Measurements from ENCODE around the gene PODN. TPM values are rescaled to one million over a fixed set of nuclear protein-coding genes. Genes with fewer than 3 reads are reported as not detected.

PODN gene
- total RNA-seq, 3 donors from 2014 or later, result 55.1 to 246 (median 83.1) TPM

- Histone ChIP-seq H3K27ac (no peak overlapping the region), H3K27me3 (no peaks in the 10 kb centered on the region), H3K4me1 (no peaks in the 10 kb centered on the region), H3K9me3 (no peaks in the 10 kb centered on the region), H3K36me3 (no peaks in the 10 kb centered on the region), H3K4me3 (no peak overlapping the region)
- TF ChIP-seq, protein P1, sequence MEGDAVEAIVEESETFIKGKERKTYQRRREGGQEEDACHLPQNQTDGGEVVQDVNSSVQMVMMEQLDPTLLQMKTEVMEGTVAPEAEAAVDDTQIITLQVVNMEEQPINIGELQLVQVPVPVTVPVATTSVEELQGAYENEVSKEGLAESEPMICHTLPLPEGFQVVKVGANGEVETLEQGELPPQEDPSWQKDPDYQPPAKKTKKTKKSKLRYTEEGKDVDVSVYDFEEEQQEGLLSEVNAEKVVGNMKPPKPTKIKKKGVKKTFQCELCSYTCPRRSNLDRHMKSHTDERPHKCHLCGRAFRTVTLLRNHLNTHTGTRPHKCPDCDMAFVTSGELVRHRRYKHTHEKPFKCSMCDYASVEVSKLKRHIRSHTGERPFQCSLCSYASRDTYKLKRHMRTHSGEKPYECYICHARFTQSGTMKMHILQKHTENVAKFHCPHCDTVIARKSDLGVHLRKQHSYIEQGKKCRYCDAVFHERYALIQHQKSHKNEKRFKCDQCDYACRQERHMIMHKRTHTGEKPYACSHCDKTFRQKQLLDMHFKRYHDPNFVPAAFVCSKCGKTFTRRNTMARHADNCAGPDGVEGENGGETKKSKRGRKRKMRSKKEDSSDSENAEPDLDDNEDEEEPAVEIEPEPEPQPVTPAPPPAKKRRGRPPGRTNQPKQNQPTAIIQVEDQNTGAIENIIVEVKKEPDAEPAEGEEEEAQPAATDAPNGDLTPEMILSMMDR (IDR thresholded peaks at IDR 0.05), result no peak
- no peak for TF ChIP-seq POLR2A (IDR thresholded peaks at IDR 0.05)
- no peak for TF ChIP-seq POLR2AphosphoS5 (IDR thresholded peaks at IDR 0.05)
- DNase-seq (ENCODE audit: low spot score in 2 of 2), result peak in 1 of 2 donors; percentile 33
- intact Hi-C loops (cut with DNase I; ENCODE audit: low total_unique reads), result loop anchor here (10.0 kb wide), 1 partner anchor 358 kb away; no protein-coding TSS in a partner anchor
These were observed 14.9 kb downstream of the PODN start for GRCh38 chr1:53076721-53077598.

- no peaks in the 10 kb centered on the region for H3K9me3 ChIP-seq
- no peak overlapping the region for H3K4me3 ChIP-seq
- H3K4me1 ChIP-seq, result no peaks in the 10 kb centered on the region
- no peaks in the 10 kb centered on the region for H3K27me3 ChIP-seq
- no peak for DNase-seq (ENCODE audit: low spot score in 2 of 2)
- H3K27ac ChIP-seq, result no peak overlapping the region
- TF ChIP-seq, protein P1 (IDR thresholded peaks at IDR 0.05), result no peak
- TF ChIP-seq POLR2AphosphoS5 (IDR thresholded peaks at IDR 0.05) (no peak), POLR2A (IDR thresholded peaks at IDR 0.05) (no peak)
- H3K36me3 ChIP-seq, result no peaks in the 10 kb centered on the region
- intact Hi-C loops (cut with DNase I; ENCODE audit: low total_unique reads), result loop anchor here (10.0 kb wide), 1 partner anchor 357 kb away; no protein-coding TSS in a partner anchor
These were observed 15.6 kb downstream of the PODN start for GRCh38 chr1:53077599-53077965.

GRCh38 chr1:53078333-53079101 lies 16.5 kb downstream of the PODN start:
- no peak for DNase-seq (ENCODE audit: low spot score in 2 of 2)
- H3K27me3 ChIP-seq, result no peaks in the 10 kb centered on the region
- no peaks in the 10 kb centered on the region for H3K36me3 ChIP-seq
- H3K9me3 ChIP-seq, result no peaks in the 10 kb centered on the region
- H3K4me3 ChIP-seq, result no peak overlapping the region
- TF ChIP-seq POLR2A (IDR thresholded peaks at IDR 0.05) (no peak), POLR2AphosphoS5 (IDR thresholded peaks at IDR 0.05) (no peak)
- TF ChIP-seq, protein P1 (IDR thresholded peaks at IDR 0.05), result no peak
- intact Hi-C loops (cut with DNase I; ENCODE audit: low total_unique reads), result loop anchor here (10.0 kb wide), 1 partner anchor 356 kb away; no protein-coding TSS in a partner anchor
- H3K27ac ChIP-seq, result no peak overlapping the region
- no peaks in the 10 kb centered on the region for H3K4me1 ChIP-seq

- intact Hi-C loops (cut with DNase I; ENCODE audit: low total_unique reads), result loop anchor here (10.0 kb wide), 1 partner anchor 356 kb away; no protein-coding TSS in a partner anchor
- Histone ChIP-seq H3K9me3 (no peaks in the 10 kb centered on the region), H3K27me3 (no peaks in the 10 kb centered on the region), H3K27ac (no peak overlapping the region), H3K4me1 (no peaks in the 10 kb centered on the region), H3K36me3 (no peaks in the 10 kb centered on the region), H3K4me3 (no peak overlapping the region)
- TF ChIP-seq, protein P1 (IDR thresholded peaks at IDR 0.05), result no peak
- no peak for DNase-seq (ENCODE audit: low spot score in 2 of 2)
These were observed 17.2 kb downstream of the PODN start for GRCh38 chr1:53079251-53079650.

DNA sequence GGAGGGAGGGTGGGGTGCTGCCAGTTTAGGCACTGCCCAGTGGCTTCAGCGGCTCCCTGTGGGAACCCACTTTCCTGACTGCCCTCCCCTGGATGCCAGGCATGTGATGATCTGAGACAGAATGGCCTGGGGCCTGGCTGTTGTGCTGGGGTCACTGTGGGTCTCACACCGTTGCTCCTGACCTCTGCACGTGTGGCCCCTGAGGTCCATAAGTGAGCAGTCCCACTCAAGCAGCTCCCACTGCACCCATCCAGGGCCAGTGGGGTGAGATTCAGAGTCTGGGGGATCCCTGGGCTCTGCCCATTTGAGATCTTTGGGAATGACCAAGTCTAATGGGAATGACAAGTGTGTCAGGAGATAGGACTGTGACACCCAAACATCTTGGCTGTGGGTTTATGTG lies 18.0 kb downstream of the PODN start:
- Histone ChIP-seq H3K4me3 (no peak overlapping the region), H3K9me3 (no peaks in the 10 kb centered on the region), H3K27ac (no peak overlapping the region), H3K36me3 (no peaks in the 10 kb centered on the region), H3K27me3 (no peaks in the 10 kb centered on the region), H3K4me1 (no peaks in the 10 kb centered on the region)
- TF ChIP-seq, protein P1 (IDR thresholded peaks at IDR 0.05), result no peak
- DNase-seq (ENCODE audit: low spot score in 2 of 2), result no peak
- intact Hi-C loops (cut with DNase I; ENCODE audit: low total_unique reads), result no loop called here
